GM21390 (cell line): ENCODE measurements around the gene PRDM16.

Experiments
- ATAC-seq: cut with Tn5 transposase; IDR thresholded peaks from one replicate; pipeline ENCODE4 v1.9.1; 2021; ENCODE audit not compliant: unreplicated experiment

PRDM16 gene

DNA sequence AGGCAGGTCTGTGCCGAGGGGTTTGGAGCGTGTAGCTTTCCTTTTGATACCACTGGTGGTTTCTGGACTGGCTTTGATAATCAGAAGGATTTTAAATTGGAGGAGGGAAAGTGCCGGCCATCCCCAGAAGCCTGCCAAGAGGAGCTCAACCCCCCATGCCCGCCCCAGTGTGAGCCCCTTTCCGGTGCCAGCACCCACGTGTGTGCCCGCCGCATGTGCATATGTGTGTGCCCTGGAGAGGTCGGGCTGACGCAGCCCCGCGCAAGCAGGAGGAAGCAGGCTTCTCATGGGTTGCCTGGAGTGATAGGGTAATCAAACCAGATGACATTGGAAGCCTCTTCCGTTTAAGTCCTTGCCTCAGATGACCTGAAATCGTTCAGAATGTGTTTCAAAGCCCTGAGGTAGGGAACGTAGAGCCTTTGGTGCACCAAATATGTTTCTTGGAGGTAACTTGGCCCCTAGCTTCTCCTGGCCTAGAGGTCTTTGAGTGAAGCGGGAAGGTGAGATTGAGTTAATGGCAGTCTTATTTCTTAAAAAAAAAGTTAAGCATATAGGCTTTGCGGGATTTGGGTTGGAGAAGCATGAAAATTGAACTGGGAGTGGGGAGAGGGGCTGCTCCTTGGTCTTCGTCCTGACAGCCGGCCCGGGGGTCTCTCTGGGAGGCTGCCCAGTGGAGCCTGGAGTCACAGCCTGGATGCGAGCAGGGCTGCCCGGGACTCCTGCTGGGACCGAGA lies 351.4 kb downstream of the PRDM16 start:
- no peak for ATAC-seq

DNA sequence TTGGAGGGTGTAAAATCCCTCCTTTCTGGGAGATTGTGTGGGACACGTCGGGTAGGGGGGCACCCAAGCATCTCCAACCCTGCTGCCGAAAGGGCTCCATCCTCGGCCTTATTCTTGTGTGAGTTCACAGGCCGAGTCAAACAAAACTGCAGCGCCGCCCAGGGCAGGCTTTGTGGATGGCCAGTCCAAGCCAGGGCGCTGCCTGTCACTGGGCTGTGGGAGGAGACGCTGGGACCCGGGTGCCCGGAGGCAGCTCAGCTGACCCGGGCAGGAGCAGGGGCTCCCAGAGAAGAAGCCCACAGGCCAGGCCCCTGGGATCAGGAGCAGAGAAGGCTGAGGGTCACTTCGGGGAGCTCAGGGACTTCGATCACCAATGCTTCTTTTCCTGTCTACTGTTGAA lies 353.6 kb downstream of the PRDM16 start:
- no peak for ATAC-seq

DNA sequence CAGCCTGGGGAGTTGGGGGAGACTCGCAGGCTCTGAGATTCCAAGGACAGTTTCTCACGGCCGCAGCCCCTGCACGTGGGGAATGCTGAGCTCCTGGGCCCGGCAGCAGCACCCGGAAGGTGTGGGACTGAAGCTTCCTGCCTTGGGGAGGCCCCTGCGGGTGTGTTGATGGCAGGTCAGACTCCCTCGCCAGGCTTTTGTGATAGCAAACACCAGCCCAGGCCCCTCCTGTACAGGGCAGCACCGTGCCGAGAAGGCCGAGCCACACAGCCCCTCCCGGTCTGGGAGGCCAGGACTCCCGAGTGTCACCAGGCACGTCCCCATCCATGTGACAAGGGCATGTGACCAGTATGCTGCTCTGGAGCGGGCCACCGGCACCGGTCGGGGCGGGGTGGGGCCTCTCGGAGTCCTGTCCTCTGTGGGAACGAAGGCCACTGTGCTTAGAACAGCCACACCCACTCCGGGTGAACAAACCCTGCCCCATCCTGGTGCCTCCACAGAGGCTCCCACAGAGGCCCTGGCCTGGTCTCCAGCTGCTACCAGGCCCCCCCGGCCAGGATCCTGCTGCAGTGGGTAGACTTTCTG lies 354.3 kb downstream of the PRDM16 start:
- ATAC-seq, result no peak

DNA sequence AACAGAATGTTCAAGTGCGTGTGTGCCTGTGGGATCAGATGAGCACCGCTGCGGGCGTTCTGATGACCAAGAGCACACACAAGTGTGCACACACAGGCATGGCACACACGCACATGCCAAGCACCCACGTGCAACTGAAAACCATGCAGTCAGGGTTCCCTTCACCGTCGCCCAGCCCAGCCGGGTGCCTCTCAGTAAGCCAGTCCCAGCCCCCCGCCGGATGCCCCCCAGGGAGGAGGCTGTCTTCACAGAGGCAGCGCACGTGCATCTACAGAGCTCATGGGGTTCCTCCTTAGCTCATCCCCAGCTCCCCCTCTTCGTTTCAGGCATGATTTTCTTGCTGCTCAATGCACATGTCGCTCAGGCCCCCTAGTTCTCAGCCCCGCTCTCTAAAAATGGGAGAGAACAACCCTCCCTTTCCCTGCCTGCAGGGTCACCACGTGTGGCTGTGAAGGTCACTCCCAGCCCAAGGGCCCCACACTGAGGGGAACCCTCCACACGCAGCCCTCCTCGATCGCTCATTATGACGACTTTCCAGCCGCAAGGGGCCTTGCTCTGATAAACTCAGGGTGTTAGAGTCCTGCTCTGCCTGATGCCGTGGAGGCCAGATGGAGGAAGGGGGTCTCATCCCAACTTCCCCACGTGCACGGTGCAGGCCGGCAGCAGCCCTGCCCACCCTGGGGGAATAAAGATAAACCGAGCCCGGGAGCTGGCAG lies 355.1 kb downstream of the PRDM16 start:
- no peak for ATAC-seq

DNA sequence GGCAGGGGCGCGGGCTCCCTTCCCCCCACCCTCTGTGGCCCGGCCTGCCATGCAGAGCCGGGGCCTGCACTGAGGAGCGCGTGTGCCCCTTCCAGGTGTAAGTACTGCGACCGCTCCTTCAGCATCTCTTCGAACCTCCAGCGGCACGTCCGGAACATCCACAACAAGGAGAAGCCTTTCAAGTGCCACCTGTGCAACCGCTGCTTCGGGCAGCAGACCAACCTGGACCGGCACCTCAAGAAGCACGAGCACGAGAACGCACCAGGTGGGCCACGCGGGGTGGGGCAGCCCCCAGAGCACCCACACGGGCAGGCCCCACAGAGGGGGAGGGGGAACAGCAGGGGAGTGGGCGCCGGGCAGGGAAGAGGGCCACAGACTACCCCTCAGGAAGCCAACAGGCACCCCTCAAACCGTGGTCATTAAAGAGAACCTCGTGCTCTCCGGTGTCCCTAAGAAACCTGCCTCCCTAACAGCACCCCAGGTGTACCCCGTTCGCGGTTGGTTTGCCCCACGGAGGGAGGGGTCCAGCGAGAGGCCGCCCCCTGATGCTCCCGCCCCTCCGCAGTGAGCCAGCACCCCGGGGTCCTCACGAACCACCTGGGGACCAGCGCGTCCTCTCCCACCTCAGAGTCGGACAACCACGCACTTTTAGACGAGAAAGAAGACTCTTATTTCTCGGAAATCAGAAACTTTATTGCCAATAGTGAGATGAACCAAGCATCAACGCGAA lies 356.6 kb downstream of the PRDM16 start:
- ATAC-seq, result no peak

DNA sequence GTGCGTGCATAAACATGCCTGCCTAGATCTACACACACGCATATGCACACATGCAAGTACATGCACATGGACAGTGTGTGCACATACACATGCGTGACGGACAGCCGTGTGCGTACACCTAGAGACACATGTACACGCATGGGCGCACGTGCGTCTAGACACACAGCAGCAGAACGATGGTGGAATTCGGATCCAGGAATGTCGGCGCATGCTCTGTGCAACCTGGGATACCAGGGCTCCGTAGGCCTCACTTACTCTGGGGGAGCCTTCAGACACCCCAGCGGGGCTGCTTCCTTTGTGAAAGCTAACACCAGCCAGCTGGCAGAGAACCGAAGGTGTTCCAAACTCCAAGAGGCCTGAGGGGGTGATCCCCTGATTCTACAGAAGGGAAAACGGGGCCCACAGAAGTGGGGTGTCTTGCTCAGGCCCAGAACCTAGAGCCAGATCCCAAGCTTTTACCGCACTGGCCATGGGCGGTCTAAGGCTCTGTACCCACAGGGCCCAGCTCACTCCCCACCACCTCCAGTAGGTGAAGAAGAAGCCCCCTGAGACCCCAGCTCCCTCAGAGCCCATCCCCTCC lies 358.0 kb downstream of the PRDM16 start:
- ATAC-seq, result no peak

DNA sequence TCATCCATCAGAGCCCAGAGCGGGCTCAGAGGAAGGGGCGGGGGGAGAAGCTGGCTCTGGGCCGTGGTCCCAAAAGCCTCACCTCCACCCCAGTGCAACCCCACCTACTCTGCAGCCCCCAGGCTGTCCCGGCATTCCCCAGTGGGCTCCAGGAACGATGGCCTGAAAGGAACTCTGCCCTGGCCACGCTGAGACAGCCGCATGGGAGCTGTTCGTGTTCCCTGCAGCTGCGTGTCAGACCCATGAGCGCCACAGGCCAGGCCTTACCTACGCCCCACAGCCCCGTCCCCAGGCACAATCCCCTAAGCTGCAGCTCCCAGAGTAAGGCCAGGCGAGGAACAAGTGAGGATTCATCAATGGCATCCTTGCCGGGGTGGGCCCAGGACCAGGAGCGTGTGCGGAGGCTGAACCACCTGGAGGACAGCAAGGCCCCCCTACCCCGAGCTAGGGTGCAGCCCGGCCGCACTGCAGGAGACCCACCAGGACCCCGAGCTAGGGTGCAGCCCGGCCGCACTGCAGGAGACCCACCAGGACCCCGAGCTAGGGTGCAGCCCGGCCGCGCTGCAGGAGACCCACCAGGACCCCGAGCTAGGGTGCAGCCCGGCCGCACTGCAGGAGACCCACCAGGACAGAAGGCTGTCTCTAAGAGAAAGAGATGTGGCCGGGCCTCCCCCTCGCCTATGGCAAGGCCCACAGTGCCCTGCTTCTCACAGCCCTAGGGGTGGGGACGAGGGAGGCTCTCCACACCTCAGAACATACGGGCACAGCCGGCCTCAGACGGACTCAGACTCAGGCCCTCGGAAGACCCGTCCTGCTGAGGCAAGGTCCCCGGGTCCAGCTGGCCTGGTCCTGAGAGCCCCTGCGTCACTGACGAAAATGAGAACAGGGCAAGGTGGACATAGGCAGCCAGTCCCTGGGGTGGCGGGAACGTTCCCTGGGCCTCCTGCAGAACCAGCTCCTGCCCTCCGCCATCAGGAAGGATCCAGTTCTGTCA lies 359.0 kb downstream of the PRDM16 start:
- ATAC-seq, result no peak

DNA sequence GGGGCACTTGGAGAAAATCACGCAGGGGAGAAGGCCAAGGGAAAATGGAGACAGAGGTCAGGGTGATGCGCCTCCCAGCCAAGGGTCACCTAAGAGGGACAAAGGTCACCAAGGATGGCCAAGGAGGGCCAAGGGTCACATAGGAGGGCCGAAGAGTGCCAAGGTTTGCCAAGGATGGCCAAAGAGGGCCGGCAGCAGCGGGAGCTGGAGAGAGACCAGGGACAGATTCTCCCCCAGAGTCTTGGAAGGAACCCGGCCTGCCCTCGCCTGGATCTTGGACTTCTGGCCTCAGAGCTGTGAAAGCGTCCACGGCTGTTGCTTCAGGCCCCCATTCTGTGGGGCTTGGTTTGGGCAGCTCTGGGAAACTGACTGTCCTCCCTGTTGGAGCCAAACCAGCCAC lies 359.9 kb downstream of the PRDM16 start:
- no peak for ATAC-seq

DNA sequence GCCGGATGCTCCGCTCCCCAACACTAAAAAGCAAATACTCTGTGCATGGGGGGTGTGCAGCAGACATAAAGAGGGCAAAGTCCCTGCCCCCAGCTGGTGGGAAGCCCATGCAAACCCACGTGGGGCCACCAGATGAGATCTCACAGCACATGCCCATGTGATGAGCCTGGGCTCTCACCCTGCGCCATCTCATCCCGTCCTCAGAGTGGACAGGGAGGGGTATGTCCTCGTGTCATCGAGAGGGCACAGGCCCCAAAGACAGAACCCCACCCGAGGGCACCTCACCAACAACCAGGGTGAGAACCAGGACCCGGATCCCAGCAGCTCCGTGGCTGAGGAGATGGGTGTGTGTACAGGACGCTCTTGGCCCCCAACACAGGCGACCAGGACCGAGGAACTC lies 360.3 kb downstream of the PRDM16 start:
- ATAC-seq, result no peak

DNA sequence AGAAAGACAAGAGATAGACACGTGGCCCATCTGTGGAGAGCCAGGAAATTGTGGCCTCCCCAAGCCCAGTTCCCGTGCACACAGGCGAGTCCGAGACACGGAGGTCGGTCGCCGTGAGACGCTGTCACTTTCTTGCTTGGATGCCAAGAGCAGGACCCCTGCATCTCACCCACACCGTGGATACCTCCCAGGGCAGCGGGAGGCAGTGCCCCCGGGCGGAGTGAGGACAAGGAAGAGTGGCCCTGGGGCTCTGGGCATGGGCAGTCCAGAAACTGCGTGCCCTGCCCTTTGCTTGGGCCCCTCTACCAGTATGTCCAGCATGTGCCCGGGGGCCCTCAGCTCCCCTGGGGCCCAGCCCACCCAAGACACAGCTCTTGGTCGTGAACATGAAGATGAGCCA lies 360.8 kb downstream of the PRDM16 start:
- no peak for ATAC-seq

DNA sequence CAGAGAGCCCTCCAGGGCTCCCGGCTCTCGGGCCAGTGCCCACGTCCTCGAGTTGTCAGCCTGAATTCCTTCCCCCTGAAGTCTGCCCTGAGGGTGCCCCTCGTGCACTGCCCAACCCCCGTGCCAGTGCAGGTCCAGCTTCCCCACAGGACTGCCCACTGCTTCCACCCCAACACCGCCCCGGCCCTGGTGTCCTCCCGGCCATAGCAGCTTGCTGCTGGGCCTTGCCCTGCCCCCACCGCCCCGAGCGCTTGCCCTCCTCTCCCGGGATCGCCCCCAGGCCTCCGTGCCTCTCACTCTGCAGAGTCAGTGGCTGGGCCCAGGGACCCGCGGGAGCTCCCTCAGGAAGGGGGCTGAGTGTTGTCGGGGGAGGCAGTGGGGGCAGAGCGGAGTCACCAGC lies 361.4 kb downstream of the PRDM16 start:
- ATAC-seq, result no peak

DNA sequence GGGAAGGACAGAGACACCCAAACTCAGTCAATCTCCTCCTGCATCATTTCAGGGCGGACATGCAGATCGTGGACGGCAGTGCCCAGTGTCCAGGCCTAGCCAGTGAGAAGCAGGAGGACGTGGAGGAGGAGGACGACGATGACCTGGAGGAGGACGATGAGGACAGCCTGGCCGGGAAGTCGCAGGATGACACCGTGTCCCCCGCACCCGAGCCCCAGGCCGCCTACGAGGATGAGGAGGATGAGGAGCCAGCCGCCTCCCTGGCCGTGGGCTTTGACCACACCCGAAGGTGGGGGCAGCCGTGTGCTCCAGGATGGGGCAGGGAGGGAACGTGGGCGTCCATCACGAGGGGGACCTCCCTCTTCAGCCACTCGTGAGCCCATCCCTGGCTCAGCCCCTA lies 361.8 kb downstream of the PRDM16 start:
- ATAC-seq, result no peak

DNA sequence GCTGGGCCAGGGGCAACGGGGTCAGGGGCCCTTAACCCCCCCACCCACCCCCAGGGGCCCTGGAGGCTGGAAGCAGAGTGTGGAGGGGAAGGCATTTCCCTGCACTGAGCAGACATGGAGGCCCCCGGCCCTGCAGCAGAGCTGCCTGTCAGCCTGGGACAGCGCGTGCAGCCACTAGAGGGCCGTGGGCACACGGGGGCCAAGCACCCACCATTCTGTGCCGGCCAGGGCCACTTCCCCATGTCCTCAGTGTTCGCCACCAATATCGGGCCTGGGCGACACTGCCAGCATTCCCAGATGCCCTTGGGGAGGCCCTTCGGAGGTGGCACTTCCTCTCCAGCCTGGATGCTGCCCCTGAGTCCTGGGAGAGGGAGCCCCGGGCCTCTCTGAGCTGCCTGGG lies 362.3 kb downstream of the PRDM16 start:
- no peak for ATAC-seq

DNA sequence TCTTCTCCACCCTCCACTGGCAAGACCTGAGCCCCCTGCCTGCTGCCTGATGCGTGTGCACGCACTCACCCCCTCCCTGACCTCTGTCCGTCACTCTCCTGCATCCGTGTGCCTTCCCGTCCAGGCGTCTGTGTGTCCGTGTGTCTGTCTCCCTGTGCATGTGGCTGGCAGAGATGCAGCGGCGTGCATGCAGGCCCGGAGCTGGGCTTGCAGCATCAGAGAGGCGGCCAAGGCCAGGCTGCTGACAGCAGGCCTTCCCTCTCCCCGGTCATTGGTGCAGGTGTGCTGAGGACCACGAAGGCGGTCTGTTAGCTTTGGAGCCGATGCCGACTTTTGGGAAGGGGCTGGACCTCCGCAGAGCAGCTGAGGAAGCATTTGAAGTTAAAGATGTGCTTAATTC lies 362.7 kb downstream of the PRDM16 start:
- ATAC-seq, result no peak

DNA sequence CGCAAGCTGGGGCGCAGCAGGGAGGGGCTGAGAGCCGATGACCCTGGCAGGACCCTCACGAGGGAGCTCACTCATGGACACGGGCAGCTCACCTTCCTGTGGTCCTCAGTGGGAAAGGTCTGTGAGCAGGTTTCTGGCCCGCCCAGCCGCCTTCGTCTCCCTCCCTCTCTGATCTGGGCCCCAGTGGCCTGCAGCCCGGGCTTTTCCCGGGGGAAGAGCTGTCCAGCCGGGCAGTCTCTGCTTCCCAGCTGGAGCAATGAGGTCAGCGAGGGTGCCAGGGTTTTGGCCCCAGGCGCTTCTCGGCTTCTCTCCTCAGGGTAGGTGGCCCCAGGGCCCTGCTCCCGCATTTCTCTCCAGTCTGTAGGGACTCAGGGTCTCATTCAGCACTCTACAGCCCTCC lies 363.3 kb downstream of the PRDM16 start:
- ATAC-seq, result no peak

DNA sequence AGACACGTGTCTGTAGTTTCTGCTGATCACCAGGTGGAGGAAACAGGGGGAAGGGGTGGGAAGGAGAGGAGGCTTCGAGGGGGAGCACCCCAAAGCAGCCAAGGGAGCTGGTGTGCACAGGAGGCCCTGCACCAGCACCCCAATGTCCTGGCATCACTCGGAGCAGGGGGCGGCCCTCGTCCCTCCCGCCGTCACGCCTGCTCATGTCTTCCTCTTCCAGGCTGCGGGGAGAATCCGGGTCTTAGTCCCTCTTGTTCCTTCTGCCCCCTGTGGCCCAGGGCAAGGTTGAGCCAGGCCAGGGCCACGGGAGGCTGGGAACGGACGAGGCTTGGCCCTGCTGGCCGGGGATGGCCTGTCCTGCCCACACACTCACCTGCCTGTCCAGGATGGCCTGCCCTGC lies 364.1 kb downstream of the PRDM16 start:
- no peak for ATAC-seq

DNA sequence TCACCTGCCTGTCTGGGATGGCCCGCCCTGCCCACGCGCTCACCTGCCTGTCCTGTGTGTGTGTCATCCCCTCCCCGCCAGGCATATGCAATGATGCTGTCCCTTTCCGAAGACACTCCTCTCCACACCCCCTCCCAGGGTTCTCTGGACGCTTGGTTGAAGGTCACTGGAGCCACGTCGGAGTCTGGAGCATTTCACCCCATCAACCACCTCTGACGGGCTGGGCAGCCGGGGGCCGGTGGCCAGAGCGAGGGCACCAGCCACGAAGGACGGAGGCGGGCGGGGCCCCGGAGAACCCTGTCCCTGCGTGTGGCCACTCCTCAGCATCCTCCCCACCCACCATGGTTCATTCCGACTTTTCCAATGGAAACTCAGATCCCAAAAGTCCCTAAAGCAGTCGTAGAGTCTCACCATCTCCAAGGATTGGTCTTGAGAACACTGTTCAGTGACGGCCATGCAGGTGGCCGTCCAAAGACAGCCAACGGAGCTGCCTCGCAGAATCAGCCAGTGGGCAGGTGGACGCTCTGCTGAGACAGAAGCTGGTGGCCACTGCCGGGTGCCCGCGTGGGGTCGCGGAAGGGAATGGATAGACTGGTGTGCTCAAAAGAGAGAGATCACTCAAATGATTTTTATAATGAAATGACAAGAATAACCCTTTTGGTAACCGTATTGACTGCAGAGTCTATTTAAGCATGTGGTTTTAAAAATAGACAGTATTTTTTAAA lies 364.8 kb downstream of the PRDM16 start:
- ATAC-seq, result no peak

DNA sequence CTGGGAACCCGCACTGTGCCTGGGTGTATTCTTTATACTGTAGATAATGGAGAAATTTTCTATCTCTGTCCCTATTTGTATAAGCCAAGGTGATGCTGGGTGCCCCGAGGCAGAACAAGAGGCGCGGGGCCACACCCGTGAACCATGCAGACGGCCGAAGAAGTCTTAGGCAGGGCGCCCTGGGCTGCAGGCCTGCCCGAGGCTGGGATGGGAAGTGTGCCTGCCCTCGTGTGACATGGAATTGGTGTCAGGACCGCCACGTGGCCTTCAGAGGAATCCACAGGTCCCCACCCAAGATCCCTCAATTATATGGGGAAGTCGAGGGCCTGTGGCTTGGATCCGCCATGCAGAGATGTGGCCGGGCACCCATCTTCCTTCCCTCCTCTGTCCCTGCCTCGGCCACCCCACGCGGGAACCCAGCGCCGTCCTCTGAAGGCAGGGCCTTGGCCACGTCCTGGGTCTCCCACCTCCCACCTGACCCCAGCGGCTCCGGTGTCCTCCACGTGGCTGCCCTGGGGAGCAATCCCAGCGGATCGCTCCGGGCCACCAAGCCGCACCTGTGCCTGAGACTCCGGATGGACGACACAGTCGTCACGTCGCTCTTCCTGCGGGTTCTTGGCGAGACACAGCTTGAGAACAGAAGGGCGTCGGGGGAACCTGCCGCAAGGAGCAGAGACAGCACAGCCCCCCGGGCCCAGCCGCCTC lies 365.6 kb downstream of the PRDM16 start:
- ATAC-seq, result no peak

DNA sequence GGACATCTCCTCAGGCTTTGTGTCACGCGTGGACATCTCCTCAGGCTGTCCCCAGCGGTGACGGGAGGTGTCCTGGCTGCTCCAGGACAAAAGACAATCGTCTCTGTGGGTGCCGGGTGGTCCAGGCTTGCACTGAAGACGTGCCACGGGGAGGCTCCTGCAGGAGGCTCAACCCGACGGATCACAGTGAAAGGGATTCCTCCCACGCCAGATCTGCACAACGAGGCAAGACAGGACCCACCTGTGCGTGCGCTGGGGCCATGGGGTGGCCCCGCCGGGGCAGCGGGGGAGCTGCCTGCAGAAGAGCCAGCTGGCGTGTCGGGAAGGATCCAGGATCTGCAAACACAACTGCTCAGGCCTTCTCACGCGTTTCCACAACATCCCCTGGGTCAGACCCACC lies 366.7 kb downstream of the PRDM16 start:
- no peak for ATAC-seq
